ENCODE measurements around the gene GLRX2.
A peak's percentile ranks its signal among the peaks of the same experiment; 100 is the strongest.
"Not testable (repeated sequence)": the region's sequence is repeated elsewhere in the genome, so short reads cannot be mapped to it uniquely, and the experiment has no call there.

The GLRX2 gene

GRCh38 chr1:193104907-193105820 is at the start of gene GLRX2:
Gene GLRX2, minus strand, starts transcription at chr1:193105414. Its CDS starts 32 bp downstream, at chr1:193105382.
- DNase-seq = peak; percentile 41

DNA sequence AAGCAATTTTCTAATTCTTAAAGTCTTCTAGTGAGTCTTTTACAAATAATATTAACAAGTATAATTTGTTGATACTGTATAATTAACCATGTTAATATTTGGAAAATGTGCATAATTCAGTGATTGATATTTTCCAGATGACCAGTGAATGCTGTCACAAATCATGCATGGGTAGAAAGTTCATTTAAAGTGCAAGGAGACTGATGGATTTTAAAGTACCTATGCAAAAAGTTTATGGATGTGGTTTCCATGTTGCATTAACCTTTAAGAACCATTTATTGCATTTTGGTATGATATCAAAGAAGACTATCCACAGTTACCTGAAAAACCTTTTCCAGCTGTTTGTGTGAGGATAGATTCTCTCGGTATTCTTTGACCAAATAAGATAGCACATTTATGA is 39.8 kb upstream of the GLRX2 start:
- no peak for DNase-seq

GRCh38 chr1:193144361-193144938 is 39.2 kb upstream of the GLRX2 start:
- DNase-seq = no peak

DNA sequence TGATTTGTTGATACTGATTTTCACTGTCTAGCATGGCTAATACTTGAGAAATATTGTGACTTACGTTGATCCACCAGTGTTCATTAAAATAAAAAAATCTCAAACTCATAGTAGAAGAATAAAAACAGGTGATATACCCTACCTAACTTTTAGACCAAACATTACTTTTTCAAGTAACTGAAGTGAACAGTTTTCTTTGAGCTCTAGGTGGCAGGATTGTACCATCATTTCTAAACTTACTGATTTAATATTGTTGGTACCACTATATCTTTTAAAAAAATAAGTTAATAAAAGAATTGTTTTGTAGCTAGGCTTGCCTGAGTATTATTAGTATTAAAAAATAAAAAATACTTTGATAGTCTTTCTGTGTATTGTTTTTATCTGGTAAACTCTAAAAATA is 38.1 kb upstream of the GLRX2 start:
- DNase-seq = no peak

DNA sequence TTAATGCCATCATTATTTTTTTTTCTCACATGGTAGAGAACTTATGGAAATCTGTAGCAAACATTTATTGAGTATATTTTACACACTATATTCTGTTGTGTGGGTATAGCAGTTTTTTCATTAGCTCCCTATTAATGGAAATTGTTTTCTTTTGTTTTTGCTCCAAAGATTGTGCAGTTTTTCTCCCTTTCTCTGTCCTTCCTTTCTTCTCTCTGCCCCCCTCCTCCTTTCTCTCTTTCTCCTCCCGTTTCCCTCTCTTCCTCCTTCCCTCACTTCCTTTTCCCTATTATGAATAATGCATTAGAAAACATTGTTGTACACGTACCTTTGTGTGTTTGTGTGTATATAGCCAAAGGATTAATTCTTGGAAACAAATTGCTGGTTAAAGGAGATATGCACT is 37.2 kb upstream of the GLRX2 start:
- no peak for DNase-seq

GRCh38 chr1:193141804-193142203 is 36.6 kb upstream of the GLRX2 start:
- no peak for DNase-seq

- DNase-seq = no peak
These were observed 35.0 kb upstream of the GLRX2 start for GRCh38 chr1:193140254-193140653.

GRCh38 chr1:193131266-193131860 is 26.1 kb upstream of the GLRX2 start:
- DNase-seq = no peak

- no peak for DNase-seq
These were observed 20.2 kb upstream of the GLRX2 start for GRCh38 chr1:193125369-193125768.

GRCh38 chr1:193123751-193124150 is 18.5 kb upstream of the GLRX2 start:
- DNase-seq = no peak

DNA sequence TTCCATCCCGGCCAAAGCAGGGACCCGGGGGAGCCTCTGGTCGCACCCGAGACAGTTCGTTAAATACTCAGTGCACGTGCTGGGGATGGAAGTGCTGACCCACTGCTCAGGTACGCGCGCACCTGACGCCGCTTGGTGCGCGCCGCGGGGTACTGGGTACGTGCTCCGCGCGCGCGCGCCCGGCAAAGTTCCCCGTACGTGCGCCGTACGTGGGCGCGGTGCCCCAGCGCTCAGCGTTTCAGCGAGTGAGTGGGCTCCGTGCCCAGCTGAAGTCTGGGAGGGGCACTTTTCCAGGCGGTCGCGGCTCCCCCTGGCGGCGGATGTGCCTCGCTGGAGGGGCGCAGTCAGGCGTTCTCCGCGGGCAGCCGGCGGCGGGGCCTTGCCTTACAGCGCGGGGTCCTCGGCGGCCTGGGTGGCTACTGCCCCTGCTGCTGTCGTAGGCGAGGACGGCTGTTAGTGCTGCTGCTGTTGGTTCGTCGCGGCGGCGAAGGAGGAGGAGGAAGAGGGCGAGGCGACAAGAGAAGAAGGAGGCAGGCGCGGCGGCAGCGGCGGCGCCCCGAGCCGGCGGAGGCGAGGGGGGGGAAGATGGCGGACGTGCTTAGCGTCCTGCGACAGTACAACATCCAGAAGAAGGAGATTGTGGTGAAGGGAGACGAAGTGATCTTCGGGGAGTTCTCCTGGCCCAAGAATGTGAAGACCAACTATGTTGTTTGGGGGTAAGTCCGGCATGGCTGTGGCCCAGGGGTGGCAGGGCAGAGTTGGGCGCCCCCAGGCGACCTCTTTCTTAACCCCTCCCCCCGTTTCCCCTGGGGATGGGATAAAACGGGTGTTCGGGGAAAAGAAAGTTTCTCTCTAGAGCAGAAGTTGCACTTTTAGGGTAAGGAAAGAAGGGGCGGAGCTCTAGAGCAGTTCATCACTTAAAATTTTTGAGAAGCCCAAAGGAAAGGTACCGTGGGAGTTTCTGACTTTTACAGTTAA is 16.7 kb upstream of the GLRX2 start, which contains the start of gene CDC73:
Gene CDC73, plus strand, starts transcription at position 416 of the 978 bp plus-strand sequence. Its CDS starts 170 bp downstream, at position 586.
- peak; percentile 57 for DNase-seq

DNA sequence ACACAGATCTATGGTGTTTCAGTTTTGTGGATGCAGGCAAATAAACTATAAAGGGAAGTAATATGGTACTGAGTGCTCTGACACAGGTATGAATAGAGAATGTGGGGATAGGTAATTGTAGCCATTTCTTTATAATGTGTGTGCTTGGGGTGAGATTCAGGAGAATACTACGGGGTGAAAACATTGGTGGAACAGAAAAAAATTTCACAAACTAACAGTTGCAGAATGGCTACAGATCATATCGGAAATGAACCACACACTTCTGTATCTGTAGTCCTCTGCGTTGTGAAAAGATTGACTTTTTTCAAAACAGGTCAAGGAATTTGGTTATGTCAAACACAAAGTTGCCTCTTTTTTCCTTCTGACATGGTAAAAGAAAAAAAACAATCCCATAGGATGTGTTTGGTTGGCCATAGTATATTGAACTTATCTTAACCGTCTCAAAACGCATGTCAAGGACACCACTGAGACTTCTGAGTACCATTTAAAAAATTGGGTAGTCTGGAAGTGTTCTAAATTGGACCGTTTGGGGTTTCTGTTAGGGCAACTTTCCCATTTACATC is 15.5 kb upstream of the GLRX2 start:
- no peak for DNase-seq

GRCh38 chr1:193118803-193119730 is 13.9 kb upstream of the GLRX2 start:
- no peak for DNase-seq

DNA sequence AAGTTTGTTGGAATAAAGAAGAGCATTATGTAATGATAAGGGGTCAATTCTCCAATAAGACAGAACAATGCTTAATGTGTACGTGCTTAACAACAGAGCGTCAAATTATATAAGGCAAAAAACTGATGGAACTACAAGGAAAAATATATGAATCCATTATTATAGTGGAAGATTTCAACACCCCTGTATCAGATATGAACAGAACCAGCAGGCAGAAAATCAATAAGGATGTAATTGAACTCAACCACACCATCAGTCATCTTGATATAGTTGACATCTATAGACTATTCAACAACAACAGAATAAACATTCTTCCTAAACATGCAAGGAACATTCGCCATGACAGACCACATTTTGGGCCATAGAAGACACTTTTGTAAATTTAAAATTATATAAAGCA is 13.0 kb upstream of the GLRX2 start:
- no peak for DNase-seq

GRCh38 chr1:193117167-193117566 is 12.0 kb upstream of the GLRX2 start:
- DNase-seq = not testable (repeated sequence)

- DNase-seq = no peak
These were observed 10.5 kb upstream of the GLRX2 start for GRCh38 chr1:193115629-193116227.

- no peak for DNase-seq
These were observed 9.4 kb upstream of the GLRX2 start for GRCh38 chr1:193114485-193115095.

DNA sequence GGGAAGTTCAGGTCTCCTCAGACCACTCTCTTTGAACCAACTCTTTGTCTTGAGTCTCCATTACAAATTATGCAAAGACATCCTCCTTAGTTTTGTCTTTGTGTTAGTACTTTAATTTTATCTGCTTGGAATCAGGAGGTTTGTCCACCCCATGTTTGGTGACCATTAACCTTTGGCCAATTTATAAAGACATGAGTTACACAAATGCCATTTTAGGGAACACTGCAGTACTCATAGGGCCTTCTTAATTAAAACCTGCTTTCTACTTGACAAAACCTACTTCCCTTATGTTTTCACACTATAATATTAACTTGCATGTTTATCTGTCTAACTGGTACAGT is 8.7 kb upstream of the GLRX2 start:
- no peak for DNase-seq

DNA sequence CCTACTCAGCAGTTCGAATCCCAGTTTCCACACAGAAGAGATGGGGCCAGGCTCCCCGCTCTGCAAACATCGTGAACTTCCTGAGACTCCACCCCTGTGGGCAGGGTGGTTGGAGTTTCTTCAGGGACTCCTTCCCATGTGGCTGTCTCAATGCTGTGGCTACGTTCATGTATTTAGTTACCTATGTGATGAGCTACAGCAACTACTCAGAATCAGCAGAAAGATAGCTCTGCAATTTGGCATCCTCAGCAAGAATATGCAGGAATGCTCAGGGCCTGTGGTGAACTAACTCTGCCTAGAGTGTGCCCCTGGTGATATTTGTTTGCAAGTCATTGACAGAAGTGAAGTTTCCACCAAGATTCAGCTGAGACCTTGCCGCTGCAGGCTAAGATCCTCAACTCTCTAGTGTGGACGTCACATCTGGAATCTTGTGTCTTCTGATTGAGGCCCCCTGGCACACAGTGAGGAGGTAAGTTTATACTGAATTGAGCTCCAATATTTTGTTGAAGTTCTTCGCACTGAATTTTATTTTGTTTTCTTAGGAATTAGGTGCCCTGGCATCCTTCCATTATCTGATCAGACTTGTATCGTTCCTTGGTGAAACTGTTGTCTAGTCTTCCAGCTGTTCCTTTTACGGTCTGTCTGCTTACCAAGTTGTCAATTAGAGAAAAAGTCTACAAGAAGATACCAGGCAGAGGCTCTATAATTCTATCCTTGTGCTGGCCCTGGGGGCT is 8.2 kb upstream of the GLRX2 start:
- DNase-seq = no peak

DNA sequence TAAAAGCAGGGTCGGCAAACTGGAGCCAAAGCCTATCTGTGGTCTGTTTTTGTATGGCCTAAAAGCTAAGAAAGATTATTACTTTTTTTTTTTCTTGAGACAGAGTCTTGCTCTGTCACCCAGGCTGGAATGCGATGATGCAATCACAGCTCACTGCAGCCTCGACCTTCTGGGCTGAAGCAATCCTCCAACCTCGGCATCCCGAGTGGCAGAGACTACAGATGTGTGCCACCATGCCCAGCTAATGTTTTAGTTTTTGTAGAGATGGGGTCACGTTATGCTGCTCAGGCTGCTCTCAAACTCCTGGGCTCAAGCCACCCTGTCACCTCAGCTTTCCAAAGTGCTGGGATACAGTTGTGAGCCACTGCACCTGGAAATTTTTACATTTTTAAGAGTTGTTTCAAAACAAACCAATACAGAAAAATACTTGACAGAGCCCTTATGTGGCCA is 6.5 kb upstream of the GLRX2 start:
- no peak for DNase-seq
